ENCODE measurements around the gene SYT15.
"Not testable (repeated sequence)": the region's sequence is repeated elsewhere in the genome, so short reads cannot be mapped to it uniquely, and the experiment has no call there.

- TF ChIP-seq POLR2AphosphoS5, POLR2A (IDR thresholded peaks at IDR 0.05; ENCODE audit: low read depth, low read length): not testable (repeated sequence)
These were observed 51.9 kb downstream of the SYT15 start for GRCh38 chr10:46630816-46631215.

Measured in GM12892 (cell line).